ENCODE results near the gene EXOC8. TPM values are rescaled to one million over a fixed set of nuclear protein-coding genes. Genes with fewer than 3 reads are reported as not detected.
"Not testable (repeated sequence)": the region's sequence is repeated elsewhere in the genome, so short reads cannot be mapped to it uniquely, and the experiment has no call there.

Gene EXOC8
- total and polyA plus RNA-seq, 8 donors: 1.8 to 21.8 (median 7.7) TPM

- 46 to 62% (median 59%) methylated on average over 2 of the region's 2 CpGs for WGBS, 5 donors
- Histone ChIP-seq H3K36me3 (peaks cover 17 to 67% (median 64%) of the 10 kb centered on the region in 4 donors), H3K4me3 (no peak overlapping the region), H3K9me3 (no peaks in the 10 kb centered on the region), H3K27ac (no peak overlapping the region), H3K27me3 (no peaks in the 10 kb centered on the region), H3K4me1 (peaks cover 0 to 13% (median 5%) of the 10 kb centered on the region in 4 donors)
- intact Hi-C loops (cut with DNase I; ENCODE audit: low total_unique reads): loop anchor here (10.0 kb wide), 1 partner anchor 63 kb away; no protein-coding TSS in a partner anchor
- DNase-seq: peak in 1 of 2 donors; percentile 15
- TF ChIP-seq CTCF (IDR thresholded peaks at IDR 0.05) (no peak), POLR2AphosphoS5 (IDR thresholded peaks at IDR 0.05) (no peak), POLR2A (IDR thresholded peaks at IDR 0.05) (no peak), EP300 (IDR thresholded peaks at IDR 0.05) (no peak)
Observed at GRCh38 chr1:231351816-231352215, 14.2 kb upstream of the EXOC8 start.

GRCh38 chr1:231348856-231349255 lies 11.2 kb upstream of the EXOC8 start:
- intact Hi-C loops (cut with DNase I; ENCODE audit: low total_unique reads); H3K4me1 ChIP-seq; H3K27me3 ChIP-seq; H3K4me3 ChIP-seq; H3K27ac ChIP-seq; H3K9me3 ChIP-seq; DNase-seq: not testable (repeated sequence)
- WGBS, 5 donors: 81 to 100% (median 91%) methylated on average over 1 of the region's 1 CpG
- H3K36me3 ChIP-seq: peaks cover 17 to 91% (median 75%) of the 10 kb centered on the region in 4 donors

- TF ChIP-seq CTCF (IDR thresholded peaks at IDR 0.05) (no peak), POLR2AphosphoS5 (IDR thresholded peaks at IDR 0.05) (no peak), POLR2A (IDR thresholded peaks at IDR 0.05) (no peak), EP300 (IDR thresholded peaks at IDR 0.05) (no peak)
- H3K4me1 ChIP-seq: no peaks in the 10 kb centered on the region
- intact Hi-C loops (cut with DNase I; ENCODE audit: low total_unique reads): no loop called here
- H3K27ac ChIP-seq: no peak overlapping the region
- no peak for DNase-seq
- H3K4me3 ChIP-seq: no peak overlapping the region
- peaks cover 18 to 94% (median 79%) of the 10 kb centered on the region in 4 donors for H3K36me3 ChIP-seq
- H3K9me3 ChIP-seq: no peaks in the 10 kb centered on the region
- WGBS, 5 donors: 94 to 98% (median 96%) methylated on average over 4 of the region's 4 CpGs
- H3K27me3 ChIP-seq: no peaks in the 10 kb centered on the region
Observed at GRCh38 chr1:231348442-231348841, 10.8 kb upstream of the EXOC8 start.

- no peak for TF ChIP-seq POLR2AphosphoS5 (IDR thresholded peaks at IDR 0.05)
- no peak for TF ChIP-seq POLR2A (IDR thresholded peaks at IDR 0.05)
- TF ChIP-seq EP300 (IDR thresholded peaks at IDR 0.05): no peak
- TF ChIP-seq CTCF (IDR thresholded peaks at IDR 0.05): no peak
- Histone ChIP-seq H3K27me3 (no peaks in the 10 kb centered on the region), H3K4me1 (no peaks in the 10 kb centered on the region), H3K4me3 (no peak overlapping the region), H3K9me3 (no peaks in the 10 kb centered on the region), H3K27ac (no peak overlapping the region), H3K36me3 (peaks cover 22 to 94% (median 79%) of the 10 kb centered on the region in 4 donors)
- 88 to 94% (median 93%) methylated on average over 4 of the region's 4 CpGs for WGBS, 5 donors
- DNase-seq: no peak
- intact Hi-C loops (cut with DNase I; ENCODE audit: low total_unique reads): no loop called here
Observed at GRCh38 chr1:231347961-231348360, 10.3 kb upstream of the EXOC8 start.

GRCh38 chr1:231340328-231341013 lies 2.8 kb upstream of the EXOC8 start:
- no peak for DNase-seq
- H3K4me3 ChIP-seq: no peak overlapping the region
- H3K4me1 ChIP-seq: peaks cover 25 to 42% (median 36%) of the 10 kb centered on the region in 4 donors
- H3K36me3 ChIP-seq: peaks cover 5 to 40% (median 35%) of the 10 kb centered on the region in 4 donors
- intact Hi-C loops (cut with DNase I; ENCODE audit: low total_unique reads): no loop called here
- no peak for TF ChIP-seq POLR2AphosphoS5 (IDR thresholded peaks at IDR 0.05)
- TF ChIP-seq CTCF (IDR thresholded peaks at IDR 0.05): no peak
- TF ChIP-seq POLR2A (IDR thresholded peaks at IDR 0.05): no peak
- TF ChIP-seq EP300 (IDR thresholded peaks at IDR 0.05): no peak
- H3K27me3 ChIP-seq: no peaks in the 10 kb centered on the region
- no peak overlapping the region for H3K27ac ChIP-seq
- H3K9me3 ChIP-seq: no peaks in the 10 kb centered on the region
- WGBS, 5 donors: 85 to 99% (median 93%) methylated on average over 6 of the region's 6 CpGs

Measured in stomach (tissue), 9 donors.